GM19455 (cell line): ENCODE measurements around the gene ASIP.
A peak's percentile ranks its signal among the peaks of the same experiment; 100 is the strongest.

Experiments
- ATAC-seq: cut with Tn5 transposase; IDR thresholded peaks from one replicate; pipeline ENCODE4 v1.9.1; 2021; ENCODE audit not compliant: unreplicated experiment

Gene ASIP

GRCh38 chr20:34309691-34310090 is 68.5 kb downstream of the ASIP start:
- ATAC-seq, result no peak

GRCh38 chr20:34310481-34311117 is 69.4 kb downstream of the ASIP start:
- no peak for ATAC-seq

GRCh38 chr20:34311118-34312023 is 70.1 kb downstream of the ASIP start:
- no peak for ATAC-seq

- no peak for ATAC-seq
Observed at GRCh38 chr20:34312024-34312460, 70.8 kb downstream of the ASIP start.

DNA sequence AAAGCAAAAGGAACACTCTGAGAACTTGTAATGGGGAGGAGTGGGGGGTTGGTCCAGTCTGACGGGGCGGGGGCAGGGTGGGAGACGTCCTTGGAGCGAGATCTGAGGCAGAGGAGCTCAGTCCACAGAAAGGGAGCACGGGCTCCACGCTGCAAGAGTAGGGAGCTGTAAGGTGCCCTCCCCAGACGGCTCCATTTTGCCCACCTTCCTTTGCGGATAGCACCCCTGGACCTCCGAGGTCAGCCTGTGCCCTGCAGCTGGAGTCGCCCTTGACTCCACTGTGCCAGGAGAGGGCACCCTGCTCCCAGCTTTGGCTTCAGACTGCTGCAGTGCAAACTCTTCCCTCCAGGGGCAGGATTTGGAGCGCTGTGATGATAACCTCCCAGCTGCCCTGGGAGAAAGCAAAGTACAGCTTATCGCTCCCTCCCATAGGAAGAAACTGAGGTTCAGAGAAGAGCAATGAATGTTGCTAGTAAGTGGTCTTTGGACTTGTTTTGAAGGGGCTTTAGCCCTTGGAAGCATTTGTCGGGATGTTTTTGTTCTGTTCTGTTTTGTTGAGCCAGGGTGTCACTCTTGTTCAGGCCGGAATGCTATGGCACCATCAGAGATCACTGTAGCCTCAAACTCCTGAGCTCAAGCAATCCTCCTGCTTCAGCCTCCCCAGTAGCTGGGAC is 71.5 kb downstream of the ASIP start:
- ATAC-seq, result peak; percentile 82

DNA sequence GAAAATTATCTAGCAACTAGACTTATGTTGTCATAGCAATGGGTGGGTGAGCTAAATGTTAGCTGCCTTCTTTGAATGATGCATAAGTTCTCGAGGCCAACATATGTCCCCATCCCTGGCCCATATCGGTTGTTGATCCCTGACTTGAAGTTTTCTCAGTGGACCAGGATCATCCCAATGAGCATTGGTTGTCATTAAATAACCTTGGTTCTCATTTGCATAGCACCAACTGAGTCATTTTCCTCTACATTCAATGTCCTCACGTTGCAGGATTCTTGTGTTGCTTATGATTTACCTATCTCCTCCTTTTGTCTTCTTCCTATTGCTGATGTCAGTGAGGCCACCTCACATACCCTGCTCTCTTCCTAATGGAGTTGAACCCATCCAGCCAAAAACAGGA is 74.0 kb downstream of the ASIP start:
- ATAC-seq, result no peak

DNA sequence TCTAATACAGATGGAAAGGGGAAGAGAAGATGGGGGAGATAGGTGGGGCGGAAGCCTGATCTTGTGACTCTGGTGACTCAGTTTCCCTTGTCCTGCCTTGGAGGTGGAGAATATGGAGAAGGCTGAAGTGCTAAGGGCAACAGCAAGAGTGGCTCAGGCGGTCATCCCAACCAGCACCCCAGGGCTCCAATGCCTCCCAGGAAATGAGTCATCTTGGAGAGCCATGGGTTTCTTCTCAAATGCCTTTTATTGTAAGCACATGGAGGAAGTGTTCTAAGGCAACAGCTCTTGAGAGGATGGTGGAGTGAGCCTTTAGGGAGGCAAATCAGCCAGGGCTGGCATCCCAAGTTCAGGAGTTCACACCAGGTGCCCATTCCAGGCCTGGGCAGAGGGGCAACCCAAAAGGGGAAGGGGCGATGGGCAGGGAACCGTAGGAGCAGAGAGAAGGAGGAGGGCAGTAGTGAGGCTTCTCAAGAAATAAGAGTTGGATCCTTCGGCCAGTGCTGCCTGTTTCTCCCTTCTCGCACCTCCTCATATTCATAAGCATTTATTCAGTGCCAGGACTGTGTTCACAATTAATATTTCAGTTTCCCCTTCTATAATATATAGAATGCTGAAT is 75.1 kb downstream of the ASIP start:
- no peak for ATAC-seq
